Measurements from ENCODE around the gene PSMA7.

The PSMA7 gene

DNA sequence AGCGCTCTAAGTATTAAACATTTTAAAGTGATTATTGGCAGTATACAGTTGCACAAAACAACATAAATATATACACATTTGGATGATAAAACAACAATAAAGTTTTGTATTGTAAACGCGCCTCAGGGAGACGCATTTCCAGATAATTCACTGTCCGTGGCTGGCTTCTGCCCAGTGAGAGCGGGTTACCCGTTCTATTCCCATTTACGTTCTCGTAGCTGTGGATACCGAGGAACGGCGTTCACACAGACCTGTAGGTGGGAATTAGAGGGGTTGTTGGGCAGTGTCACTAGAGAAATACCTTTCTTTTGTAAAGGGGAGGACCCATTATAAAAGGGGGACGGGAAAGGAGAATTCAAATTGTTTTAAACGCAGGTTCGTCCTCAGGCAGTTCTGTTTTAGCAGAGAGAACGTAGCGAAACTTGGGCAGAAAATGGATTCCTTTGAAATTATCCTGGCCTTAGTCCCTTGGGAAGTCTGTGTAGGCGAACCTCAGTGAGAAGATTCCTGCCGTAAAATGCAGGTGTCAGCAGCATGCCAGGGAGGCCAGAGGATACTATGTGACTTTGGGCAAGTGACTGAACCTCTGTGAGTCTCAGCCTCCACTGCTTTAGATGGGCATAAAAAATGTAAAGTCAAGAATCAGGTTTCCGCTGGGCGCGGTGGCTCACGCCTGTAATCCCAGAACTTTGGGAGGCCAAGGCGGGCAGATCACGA lies 40.4 kb upstream of the PSMA7 start:
- Histone ChIP-seq H3K4me3 (peak overlapping the region; percentile 99), H3K9me3 (ENCODE audit: low read depth, low read length) (no peaks in the 10 kb centered on the region), H3K36me3 (ENCODE audit: insufficient read depth, low read length) (no peaks in the 10 kb centered on the region; the same call in none of the 2 replicates), H3K27ac (peak overlapping the region; percentile 87), H3K9ac (ENCODE audit: insufficient read length) (peak overlapping the region; percentile 100)
- DNase-seq (ENCODE audit: low read depth, low spot score) = no peak
- TF ChIP-seq FOXP2 (optimal IDR thresholded peaks at IDR 0.05; ENCODE audit: control extremely low read depth, extremely low read length, insufficient read depth) (no peak), EZH2 (IDR thresholded peaks at IDR 0.05) (no peak), POLR2AphosphoS5 (IDR thresholded peaks at IDR 0.05; ENCODE audit: borderline replicate concordance, low read depth, low read length) (no peak)

DNA sequence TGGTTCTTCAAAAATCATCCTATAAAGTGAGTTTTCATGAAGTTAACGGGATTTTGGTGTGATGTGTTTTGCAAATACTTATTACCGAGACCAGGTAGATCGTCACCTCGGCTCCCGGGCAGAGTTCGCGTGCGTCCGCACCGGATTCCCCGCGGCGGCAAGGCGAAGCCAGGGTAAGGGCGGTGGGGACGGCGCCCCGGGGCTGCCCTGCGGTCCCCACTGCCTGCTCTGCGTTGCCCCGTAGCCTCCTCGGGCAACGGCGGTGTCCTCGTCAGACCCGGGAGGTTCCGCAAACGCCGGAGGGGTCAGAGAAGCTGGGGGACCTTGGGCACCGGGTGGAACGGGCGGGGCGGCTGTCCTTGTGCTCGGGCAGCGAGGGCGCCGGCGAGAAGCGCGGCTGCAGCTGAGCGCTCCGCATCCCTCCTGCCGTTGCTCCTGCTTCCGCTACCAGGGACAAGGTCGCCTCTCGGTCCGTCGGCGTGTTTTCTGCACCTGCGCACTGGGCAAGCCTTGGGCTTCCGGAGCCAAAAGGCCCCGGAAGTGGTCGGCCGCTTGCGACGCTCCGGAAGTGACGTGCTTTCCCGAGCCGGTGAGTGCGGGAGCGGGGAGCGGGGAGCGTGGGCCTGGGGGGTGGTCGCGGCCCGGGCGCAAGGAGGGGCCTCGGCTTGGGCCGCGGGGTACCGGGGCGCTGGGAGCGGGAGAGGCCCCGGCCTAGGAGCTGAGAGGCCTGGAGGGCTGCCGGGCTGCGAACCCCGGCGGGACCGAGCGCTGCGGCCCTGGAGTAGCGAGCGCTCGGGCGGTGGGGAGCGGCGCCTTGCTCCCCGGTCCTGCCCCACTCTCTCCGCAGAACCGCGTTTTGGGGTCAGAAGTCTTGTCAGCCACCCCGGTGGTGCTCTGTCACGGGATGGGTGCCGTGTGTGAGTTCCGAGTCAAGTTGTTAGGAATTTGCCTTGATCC lies 39.6 kb upstream of the PSMA7 start, which contains the start of gene MTG2:
TSS of gene MTG2 (plus strand) at position 560 of the 957 bp plus-strand sequence. CDS start 10,393 bp downstream, outside the sequence.
- H3K36me3 ChIP-seq (ENCODE audit: insufficient read depth, low read length) = no peaks in the 10 kb centered on the region; the same call in none of the 2 replicates
- peak within 1 kb of the TSS; percentile 99 for H3K4me3 ChIP-seq
- TF ChIP-seq POLR2AphosphoS5 (IDR thresholded peaks at IDR 0.05; ENCODE audit: borderline replicate concordance, low read depth, low read length) (peak; percentile 98), EZH2 (IDR thresholded peaks at IDR 0.05) (no peak), FOXP2 (optimal IDR thresholded peaks at IDR 0.05; ENCODE audit: control extremely low read depth, extremely low read length, insufficient read depth) (peak; percentile 38)
- peak within 1 kb of the TSS; percentile 100 for H3K9ac ChIP-seq (ENCODE audit: insufficient read length)
- H3K27ac ChIP-seq = peak within 1 kb of the TSS; percentile 87
- peak; percentile 52 for DNase-seq (ENCODE audit: low read depth, low spot score)
- H3K9me3 ChIP-seq (ENCODE audit: low read depth, low read length) = no peaks in the 10 kb centered on the region

DNA sequence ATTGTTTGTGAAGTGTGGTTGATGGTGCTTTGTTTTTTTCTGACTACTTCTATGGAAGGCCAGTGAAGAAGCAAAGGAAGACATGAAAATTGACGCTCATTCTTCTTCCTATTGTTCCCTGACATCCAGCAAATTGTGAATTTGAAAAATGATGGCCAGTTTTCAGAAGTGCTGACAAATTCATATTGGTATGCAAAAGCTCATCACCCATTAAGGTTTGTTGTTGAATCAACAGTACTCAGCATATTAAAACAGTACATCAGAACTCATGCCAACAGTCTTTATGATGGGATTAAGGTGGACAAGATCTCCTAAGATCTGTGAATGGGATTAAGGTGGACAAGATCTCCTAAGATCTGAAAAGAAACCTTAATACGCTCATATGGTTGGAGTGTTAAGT lies 38.6 kb upstream of the PSMA7 start:
- Histone ChIP-seq H3K9me3 (ENCODE audit: low read depth, low read length) (no peaks in the 10 kb centered on the region), H3K4me3 (peak overlapping the region; percentile 99), H3K27ac (peak overlapping the region; percentile 48; the same call in 1 of the 2 replicates), H3K36me3 (ENCODE audit: insufficient read depth, low read length) (no peaks in the 10 kb centered on the region; the same call in none of the 2 replicates), H3K9ac (ENCODE audit: insufficient read length) (peak overlapping the region; percentile 100)
- DNase-seq (ENCODE audit: low read depth, low spot score) = no peak
- TF ChIP-seq POLR2AphosphoS5 (IDR thresholded peaks at IDR 0.05; ENCODE audit: borderline replicate concordance, low read depth, low read length) = no peak
- TF ChIP-seq EZH2 (IDR thresholded peaks at IDR 0.05) = no peak
- no peak for TF ChIP-seq FOXP2 (optimal IDR thresholded peaks at IDR 0.05; ENCODE audit: control extremely low read depth, extremely low read length, insufficient read depth)

DNA sequence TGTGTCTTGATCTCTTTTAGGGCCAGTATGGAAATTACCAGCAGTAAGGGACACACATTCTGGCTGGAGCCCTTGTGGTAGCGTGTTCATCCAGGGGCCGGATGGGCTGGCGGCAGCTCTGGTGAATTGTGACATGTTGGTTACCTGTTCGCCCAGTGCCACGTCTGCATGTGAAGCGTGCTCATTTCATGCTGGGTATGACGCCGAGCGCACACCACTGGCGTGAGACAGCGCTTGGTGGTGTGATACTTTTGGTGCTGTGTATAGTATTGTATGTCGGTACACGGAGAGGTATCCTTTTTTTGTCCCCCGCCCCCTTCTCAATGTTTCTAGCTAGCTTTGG lies 35.9 kb upstream of the PSMA7 start:
- H3K36me3 ChIP-seq (ENCODE audit: insufficient read depth, low read length) = no peaks in the 10 kb centered on the region; the same call in none of the 2 replicates
- no peak for DNase-seq (ENCODE audit: low read depth, low spot score)
- H3K9me3 ChIP-seq (ENCODE audit: low read depth, low read length) = no peaks in the 10 kb centered on the region
- H3K4me3 ChIP-seq = no peak overlapping the region
- TF ChIP-seq POLR2AphosphoS5 (IDR thresholded peaks at IDR 0.05; ENCODE audit: borderline replicate concordance, low read depth, low read length) (no peak), EZH2 (IDR thresholded peaks at IDR 0.05) (no peak), FOXP2 (optimal IDR thresholded peaks at IDR 0.05; ENCODE audit: control extremely low read depth, extremely low read length, insufficient read depth) (no peak)
- no peak overlapping the region for H3K9ac ChIP-seq (ENCODE audit: insufficient read length)
- no peak overlapping the region for H3K27ac ChIP-seq

DNA sequence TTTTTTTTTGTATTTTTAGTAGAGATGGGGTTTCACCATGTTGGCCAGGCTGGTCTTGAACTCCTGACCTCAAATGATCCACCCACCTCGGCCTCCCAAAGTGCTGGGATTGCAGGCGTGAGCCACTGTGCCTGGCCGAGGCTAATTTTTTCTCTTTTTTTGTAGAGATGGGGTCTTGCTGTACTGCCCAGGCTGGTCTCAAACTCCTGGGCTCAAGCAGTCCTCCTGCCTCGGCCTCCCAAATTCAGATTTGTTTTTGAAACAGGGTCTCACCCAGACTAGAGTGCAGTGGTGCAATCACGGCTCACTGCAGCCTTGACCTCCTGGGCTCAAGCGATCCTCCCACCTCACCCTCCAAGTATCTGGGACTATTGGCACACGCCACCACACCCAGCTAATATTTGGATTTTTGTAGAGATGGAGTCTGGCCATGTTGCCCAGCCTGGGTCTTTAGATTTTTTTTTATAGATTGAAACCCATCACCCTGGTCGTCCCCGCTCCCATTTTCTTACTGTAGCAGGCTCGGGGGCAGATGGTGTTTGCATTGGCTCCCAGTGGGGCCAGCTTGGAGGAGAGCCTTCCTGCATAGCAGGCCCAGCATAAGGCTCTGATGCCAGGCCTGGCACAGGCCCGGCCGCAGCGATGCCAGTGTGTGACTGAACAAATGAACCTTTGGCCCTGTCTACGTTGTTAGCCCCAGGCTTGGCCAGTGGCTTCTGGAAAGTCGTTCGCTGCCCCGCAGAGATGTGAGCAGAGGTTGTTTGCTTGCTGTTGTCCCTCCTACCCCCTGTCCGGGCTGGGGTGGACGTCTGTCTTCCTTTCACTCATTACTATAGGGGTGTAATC lies 35.3 kb upstream of the PSMA7 start:
- TF ChIP-seq FOXP2 (optimal IDR thresholded peaks at IDR 0.05; ENCODE audit: control extremely low read depth, extremely low read length, insufficient read depth) (no peak), POLR2AphosphoS5 (IDR thresholded peaks at IDR 0.05; ENCODE audit: borderline replicate concordance, low read depth, low read length) (no peak), EZH2 (IDR thresholded peaks at IDR 0.05) (no peak)
- Histone ChIP-seq H3K36me3 (ENCODE audit: insufficient read depth, low read length) (no peaks in the 10 kb centered on the region; the same call in none of the 2 replicates), H3K27ac (no peak overlapping the region), H3K9me3 (ENCODE audit: low read depth, low read length) (no peaks in the 10 kb centered on the region), H3K4me3 (no peak overlapping the region), H3K9ac (ENCODE audit: insufficient read length) (no peak overlapping the region)
- no peak for DNase-seq (ENCODE audit: low read depth, low spot score)

DNA sequence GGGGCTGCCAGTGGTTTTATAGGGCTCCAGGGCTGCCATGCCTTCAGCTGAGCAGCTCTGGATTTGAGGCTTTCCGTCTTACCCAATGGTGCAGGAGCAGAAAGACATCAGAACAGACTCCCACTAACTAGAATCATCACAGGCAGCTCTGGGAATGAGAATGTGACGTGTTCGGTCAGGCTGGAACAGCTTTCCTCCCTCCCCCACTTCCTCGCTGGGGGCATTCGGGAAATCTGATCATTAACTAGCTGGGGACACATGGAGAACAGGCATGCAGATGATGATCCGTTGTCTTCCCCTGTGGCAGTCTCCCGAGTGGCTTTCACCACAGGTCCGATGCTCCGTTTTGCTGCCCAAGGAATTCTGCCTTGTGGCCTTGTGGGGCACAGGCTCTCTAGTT lies 34.1 kb upstream of the PSMA7 start:
- DNase-seq (ENCODE audit: low read depth, low spot score) = no peak
- TF ChIP-seq EZH2 (IDR thresholded peaks at IDR 0.05) (no peak), FOXP2 (optimal IDR thresholded peaks at IDR 0.05; ENCODE audit: control extremely low read depth, extremely low read length, insufficient read depth) (no peak), POLR2AphosphoS5 (IDR thresholded peaks at IDR 0.05; ENCODE audit: borderline replicate concordance, low read depth, low read length) (no peak)
- Histone ChIP-seq H3K27ac (no peak overlapping the region), H3K4me3 (no peak overlapping the region), H3K9me3 (ENCODE audit: low read depth, low read length) (no peaks in the 10 kb centered on the region), H3K36me3 (ENCODE audit: insufficient read depth, low read length) (no peaks in the 10 kb centered on the region; the same call in none of the 2 replicates), H3K9ac (ENCODE audit: insufficient read length) (no peak overlapping the region)

DNA sequence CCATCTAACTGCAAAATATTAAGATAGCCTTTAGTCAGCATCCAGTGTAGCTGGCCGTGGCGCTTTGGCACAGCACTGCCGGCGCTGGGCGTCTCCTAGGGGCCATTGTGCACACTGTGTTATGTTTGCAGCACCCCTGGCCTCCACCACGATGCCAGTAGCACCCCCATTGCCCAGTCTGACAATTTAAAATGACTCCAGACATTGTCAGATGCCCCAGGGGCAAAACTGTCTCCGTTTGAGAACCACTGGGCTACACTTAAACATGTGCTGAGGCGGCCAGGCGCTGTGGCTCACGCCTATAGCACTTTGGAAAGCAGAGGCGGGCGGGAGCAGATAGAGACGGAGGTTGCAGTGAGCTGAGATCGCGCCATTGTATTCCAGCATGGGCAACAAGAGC lies 33.7 kb upstream of the PSMA7 start:
- H3K9ac ChIP-seq (ENCODE audit: insufficient read length) = no peak overlapping the region
- DNase-seq (ENCODE audit: low read depth, low spot score) = no peak
- no peaks in the 10 kb centered on the region for H3K9me3 ChIP-seq (ENCODE audit: low read depth, low read length)
- H3K4me3 ChIP-seq = no peak overlapping the region
- H3K36me3 ChIP-seq (ENCODE audit: insufficient read depth, low read length) = no peaks in the 10 kb centered on the region; the same call in none of the 2 replicates
- TF ChIP-seq EZH2 (IDR thresholded peaks at IDR 0.05) (no peak), FOXP2 (optimal IDR thresholded peaks at IDR 0.05; ENCODE audit: control extremely low read depth, extremely low read length, insufficient read depth) (no peak), POLR2AphosphoS5 (IDR thresholded peaks at IDR 0.05; ENCODE audit: borderline replicate concordance, low read depth, low read length) (no peak)
- no peak overlapping the region for H3K27ac ChIP-seq
